Natural killer cell (primary cell): ENCODE data around the gene HIC1. TPM values are rescaled to one million over a fixed set of nuclear protein-coding genes. Genes with fewer than 3 reads are reported as not detected.

Experiments used
- ATAC-seq, 3 donors: fragments of 150-1000 bp in 2 of 3; fragments of 200-7000 bp in 1 of 3; cut with Tn5 transposase; 1 replicate in 1 of 3; 2 replicates in 2 of 3; pipeline ENCODE4 v1.10.0; 2021; ENCODE audit warnings: mild to moderate bottlenecking in 2 of 3, moderate library complexity in 2 of 3
- DNase-seq, 2 donors: peaks; one replicate each; pipeline versions ENCODE4 v3.0.0 to v3.0.0-alpha.2; 2013 to 2021; ENCODE audit warnings: mixed read lengths in 1 of 2
- H3K27ac ChIP-seq: one replicate; pipeline ENCODE4 v1.5.1; 2013; ENCODE audit warnings: mild to moderate bottlenecking, low read length
- H3K27me3 ChIP-seq: one replicate; pipeline ENCODE4 v1.6.1; 2013; ENCODE audit warnings: low read length; ENCODE audit not compliant: control insufficient read depth, insufficient read depth
- H3K36me3 ChIP-seq: one replicate; pipeline ENCODE4 v1.6.1; 2013; ENCODE audit warnings: low read length; ENCODE audit not compliant: control insufficient read depth, insufficient read depth
- H3K4me1 ChIP-seq: one replicate; pipeline ENCODE4 v1.6.1; 2013; ENCODE audit warnings: low read length; ENCODE audit not compliant: control insufficient read depth, insufficient read depth
- H3K4me3 ChIP-seq: one replicate; pipeline ENCODE4 v1.5.1; 2013; ENCODE audit warnings: low read length
- H3K9me3 ChIP-seq: one replicate; pipeline ENCODE4 v1.6.1; 2013; ENCODE audit warnings: low read length; ENCODE audit not compliant: control insufficient read depth, insufficient read depth
- H3K27ac Mint-ChIP-seq, 2 donors: one replicate each; pipeline ENCODE4 v1.8.0; 2022; ENCODE audit warnings: mild to moderate bottlenecking in 2 of 2, mixed read lengths in 2 of 2, moderate library complexity in 1 of 2
- H3K27me3 Mint-ChIP-seq, 2 donors: one replicate each; pipeline ENCODE4 v1.8.0; 2022; ENCODE audit warnings: low read depth in 2 of 2, mixed read lengths in 2 of 2
- H3K36me3 Mint-ChIP-seq: one replicate; pipeline ENCODE4 v1.8.0; 2022; ENCODE audit warnings: mixed read lengths
- H3K4me1 Mint-ChIP-seq, 2 donors: one replicate each; pipeline ENCODE4 v1.8.0; 2022; ENCODE audit warnings: mixed read lengths in 2 of 2
- H3K4me3 Mint-ChIP-seq: one replicate; pipeline ENCODE4 v1.8.0; 2022; ENCODE audit warnings: mild to moderate bottlenecking, moderate library complexity, mixed read lengths
- H3K9me3 Mint-ChIP-seq, 2 donors: one replicate each; pipeline ENCODE4 v1.8.0; 2022; ENCODE audit warnings: mixed read lengths in 2 of 2
- WGBS: methylation state at CpG from one replicate; pipeline ENCODE4 v1.1.7; 2013; ENCODE audit warnings: missing lambda C conversion rate; ENCODE audit not compliant: insufficient coverage; 5-methylcytosine and 5-hydroxymethylcytosine counted together
- intact Hi-C: fragments of 100-400 bp; cut with micrococcal nuclease; formaldehyde crosslinking; loops from one replicate; pipeline ENCODE4 v1.14.2; 2022
- total RNA-seq, 4 donors: library from RNA; stranded (reverse); fragments of 120-200 nt in 1 of 4; gene quantifications; one replicate each; pipeline versions ENCODE4 v1.2.3 to v1.2.4, GENCODE V29; 2013 to 2022
- TF ChIP-seq, protein P1 (sequence below): fragments of 200-600 bp; IDR thresholded peaks from one replicate; pipeline ENCODE4 v1.8.0; 2022; ENCODE audit warnings: antibody characterized with exemption

The HIC1 gene
- total RNA-seq, 3 donors from 2014 or later (not counting 1 experiment from before 2014, with no cell fraction given) = 19.2 to 26.4 (median 20.7) TPM

DNA sequence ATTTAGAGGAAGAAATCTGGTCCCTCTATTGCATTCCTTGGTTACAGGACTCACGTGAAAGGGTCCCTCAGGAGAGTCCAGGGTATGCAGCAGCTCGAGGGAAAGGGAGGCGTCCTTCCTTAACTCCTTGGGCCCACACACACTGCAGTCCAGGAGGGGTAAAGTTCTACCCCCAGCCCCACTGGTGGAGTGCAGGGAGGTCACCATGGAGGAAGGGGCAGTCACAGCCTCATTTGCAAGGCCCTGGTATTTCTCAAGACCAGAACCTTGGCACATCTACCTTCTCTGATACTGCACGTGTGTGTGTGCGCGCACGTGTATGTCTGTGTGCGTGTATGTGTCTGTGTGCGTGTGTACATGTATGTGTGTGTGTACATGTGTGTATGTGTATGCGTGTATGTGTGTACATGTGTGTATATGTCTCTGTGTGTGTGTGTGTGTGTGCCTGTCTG lies 11.1 kb downstream of the HIC1 start:
- H3K4me1 Mint-ChIP-seq = peaks cover 8 to 34% of the 10 kb centered on the region in 2 donors
- H3K4me3 Mint-ChIP-seq = no peak overlapping the region
- TF ChIP-seq, protein P1, sequence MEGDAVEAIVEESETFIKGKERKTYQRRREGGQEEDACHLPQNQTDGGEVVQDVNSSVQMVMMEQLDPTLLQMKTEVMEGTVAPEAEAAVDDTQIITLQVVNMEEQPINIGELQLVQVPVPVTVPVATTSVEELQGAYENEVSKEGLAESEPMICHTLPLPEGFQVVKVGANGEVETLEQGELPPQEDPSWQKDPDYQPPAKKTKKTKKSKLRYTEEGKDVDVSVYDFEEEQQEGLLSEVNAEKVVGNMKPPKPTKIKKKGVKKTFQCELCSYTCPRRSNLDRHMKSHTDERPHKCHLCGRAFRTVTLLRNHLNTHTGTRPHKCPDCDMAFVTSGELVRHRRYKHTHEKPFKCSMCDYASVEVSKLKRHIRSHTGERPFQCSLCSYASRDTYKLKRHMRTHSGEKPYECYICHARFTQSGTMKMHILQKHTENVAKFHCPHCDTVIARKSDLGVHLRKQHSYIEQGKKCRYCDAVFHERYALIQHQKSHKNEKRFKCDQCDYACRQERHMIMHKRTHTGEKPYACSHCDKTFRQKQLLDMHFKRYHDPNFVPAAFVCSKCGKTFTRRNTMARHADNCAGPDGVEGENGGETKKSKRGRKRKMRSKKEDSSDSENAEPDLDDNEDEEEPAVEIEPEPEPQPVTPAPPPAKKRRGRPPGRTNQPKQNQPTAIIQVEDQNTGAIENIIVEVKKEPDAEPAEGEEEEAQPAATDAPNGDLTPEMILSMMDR = no peak
- H3K27me3 Mint-ChIP-seq = no peaks in the 10 kb centered on the region
- no peak overlapping the region for H3K4me3 ChIP-seq
- H3K27ac Mint-ChIP-seq = peak overlapping the region in 1 of 2 donors; percentile 85
- ATAC-seq (no peak), DNase-seq (no peak)
- H3K27me3 ChIP-seq = no peaks in the 10 kb centered on the region
- H3K9me3 ChIP-seq = no peaks in the 10 kb centered on the region
- no peaks in the 10 kb centered on the region for H3K9me3 Mint-ChIP-seq
- H3K27ac ChIP-seq = no peak overlapping the region
- H3K36me3 Mint-ChIP-seq = no peaks in the 10 kb centered on the region
- 96% methylated on average over 8 of the region's 10 CpGs for WGBS
- intact Hi-C loops = no loop called here
- peaks cover 43% of the 10 kb centered on the region for H3K4me1 ChIP-seq
- H3K36me3 ChIP-seq = peaks cover 32% of the 10 kb centered on the region

DNA sequence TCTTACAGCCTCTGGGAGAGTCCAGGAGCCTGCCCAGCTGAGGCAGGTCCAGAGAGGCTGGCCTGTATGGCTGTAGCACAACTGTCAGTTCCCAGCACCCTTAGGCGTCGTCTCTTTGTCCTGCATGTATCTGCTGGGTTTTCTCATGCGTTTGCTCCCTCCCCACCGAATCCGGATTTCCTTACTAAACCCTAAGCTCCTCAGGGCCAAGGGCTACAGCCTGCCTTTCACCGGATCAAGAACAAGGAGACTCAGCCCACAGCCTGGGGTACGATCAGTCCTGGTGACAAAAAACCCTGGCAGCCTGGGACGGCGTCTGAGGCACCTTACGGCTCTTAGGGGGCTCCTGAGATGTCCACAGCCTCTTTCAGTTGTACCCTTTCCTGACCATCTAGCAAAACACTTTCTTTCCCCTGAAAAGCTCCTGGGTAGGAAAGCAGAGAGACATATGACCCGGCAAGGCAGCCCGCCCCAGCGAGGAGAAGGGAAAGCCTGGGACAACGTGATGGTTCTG lies 12.2 kb downstream of the HIC1 start:
- no peak overlapping the region for H3K27ac Mint-ChIP-seq

DNA sequence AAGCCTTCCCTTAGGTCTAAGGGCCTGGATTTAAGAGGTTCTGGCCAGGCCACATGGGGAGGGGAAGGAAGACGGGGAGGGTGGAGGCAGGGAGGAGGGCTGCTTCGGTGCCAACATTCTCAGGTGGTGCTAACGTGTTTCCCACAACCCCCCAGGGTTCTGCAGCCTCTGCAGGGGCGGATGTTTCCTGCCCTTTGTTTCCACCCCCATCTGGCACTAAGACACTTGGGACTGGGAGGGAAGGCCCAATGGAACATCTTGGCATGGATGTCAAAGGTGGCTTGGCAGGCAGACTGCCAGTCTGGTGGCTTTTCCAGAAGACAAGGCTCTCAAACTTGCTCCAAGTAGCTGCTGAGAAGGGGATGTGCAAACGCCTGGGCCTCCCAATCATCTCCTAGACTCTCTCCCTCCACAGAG lies 12.7 kb downstream of the HIC1 start:
- Histone ChIP-seq H3K27ac (no peak overlapping the region), H3K4me1 (peaks cover 45% of the 10 kb centered on the region), H3K9me3 (no peaks in the 10 kb centered on the region), H3K4me3 (no peak overlapping the region), H3K27me3 (no peaks in the 10 kb centered on the region), H3K36me3 (peaks cover 31% of the 10 kb centered on the region)
- no peak overlapping the region for H3K27ac Mint-ChIP-seq
- peaks cover 10 to 31% of the 10 kb centered on the region in 2 donors for H3K4me1 Mint-ChIP-seq
- WGBS = 36% methylated on average over 5 of the region's 5 CpGs
- H3K36me3 Mint-ChIP-seq = no peaks in the 10 kb centered on the region
- no peaks in the 10 kb centered on the region for H3K9me3 Mint-ChIP-seq
- ATAC-seq (no peak), DNase-seq (no peak)
- H3K4me3 Mint-ChIP-seq = no peak overlapping the region
- TF ChIP-seq, protein P1 = no peak
- intact Hi-C loops = no loop called here
- H3K27me3 Mint-ChIP-seq = no peaks in the 10 kb centered on the region

More for the DNA sequence above, 12.2 kb downstream of the HIC1 start:
- Mint-ChIP-seq H3K9me3 (no peaks in the 10 kb centered on the region), H3K4me1 (peaks cover 10 to 34% of the 10 kb centered on the region in 2 donors), H3K36me3 (no peaks in the 10 kb centered on the region), H3K27me3 (no peaks in the 10 kb centered on the region), H3K4me3 (no peak overlapping the region)
- WGBS = 96% methylated on average over 14 of the region's 14 CpGs
- ATAC-seq = no peak
- TF ChIP-seq, protein P1 = no peak
- Histone ChIP-seq H3K36me3 (peaks cover 31% of the 10 kb centered on the region), H3K9me3 (no peaks in the 10 kb centered on the region), H3K4me3 (no peak overlapping the region), H3K27ac (no peak overlapping the region), H3K27me3 (no peaks in the 10 kb centered on the region), H3K4me1 (peaks cover 45% of the 10 kb centered on the region)
- intact Hi-C loops = no loop called here
- DNase-seq = no peak

DNA sequence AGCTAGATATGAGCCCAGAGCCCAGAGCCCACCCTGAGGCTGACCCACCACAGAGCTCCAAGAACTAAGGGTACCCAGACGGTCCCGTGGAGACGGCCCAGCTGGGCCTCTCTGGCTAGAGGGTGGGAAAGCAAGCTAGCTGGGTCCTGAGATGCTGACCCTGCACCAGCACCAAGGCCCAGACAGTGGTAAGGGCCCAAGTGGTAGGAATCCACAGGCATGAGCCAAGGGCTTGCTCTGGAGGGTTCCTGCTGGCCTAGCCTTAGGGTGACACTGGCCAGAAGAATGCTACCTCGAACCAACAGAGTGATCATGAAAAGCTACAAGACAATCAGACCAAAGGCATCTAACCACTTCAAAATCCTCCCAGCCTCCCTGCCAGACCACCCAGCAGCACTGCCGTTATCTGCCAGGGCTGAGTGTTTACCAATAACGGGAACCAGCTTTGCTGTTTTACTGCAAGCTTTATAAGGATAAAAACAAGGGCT lies 13.2 kb downstream of the HIC1 start:
- peaks cover 31% of the 10 kb centered on the region for H3K36me3 ChIP-seq
- intact Hi-C loops = no loop called here
- TF ChIP-seq, protein P1 = no peak
- no peak for ATAC-seq
- H3K4me3 ChIP-seq = no peak overlapping the region
- H3K9me3 ChIP-seq = no peaks in the 10 kb centered on the region
- 83% methylated on average over 6 of the region's 6 CpGs for WGBS
- H3K27ac ChIP-seq = no peak overlapping the region
- Mint-ChIP-seq H3K4me3 (no peak overlapping the region), H3K9me3 (no peaks in the 10 kb centered on the region), H3K4me1 (peaks cover 10 to 27% of the 10 kb centered on the region in 2 donors), H3K36me3 (no peaks in the 10 kb centered on the region), H3K27ac (no peak overlapping the region), H3K27me3 (no peaks in the 10 kb centered on the region)
- peaks cover 45% of the 10 kb centered on the region for H3K4me1 ChIP-seq
- H3K27me3 ChIP-seq = no peaks in the 10 kb centered on the region
- DNase-seq = no peak
